Measurements from ENCODE around the gene VOPP1. TPM values are rescaled to one million over a fixed set of nuclear protein-coding genes. Genes with fewer than 3 reads are reported as not detected.

VOPP1 gene
- total and polyA plus RNA-seq, 2 of the 13 experiments (the other 11 are each of a cell fraction or from before 2014, with no cell fraction given): 21.8 to 55.3 TPM

GRCh38 chr7:55514546-55515265, 57.6 kb downstream of the VOPP1 start (continued):
- TF ChIP-seq, protein P1, sequence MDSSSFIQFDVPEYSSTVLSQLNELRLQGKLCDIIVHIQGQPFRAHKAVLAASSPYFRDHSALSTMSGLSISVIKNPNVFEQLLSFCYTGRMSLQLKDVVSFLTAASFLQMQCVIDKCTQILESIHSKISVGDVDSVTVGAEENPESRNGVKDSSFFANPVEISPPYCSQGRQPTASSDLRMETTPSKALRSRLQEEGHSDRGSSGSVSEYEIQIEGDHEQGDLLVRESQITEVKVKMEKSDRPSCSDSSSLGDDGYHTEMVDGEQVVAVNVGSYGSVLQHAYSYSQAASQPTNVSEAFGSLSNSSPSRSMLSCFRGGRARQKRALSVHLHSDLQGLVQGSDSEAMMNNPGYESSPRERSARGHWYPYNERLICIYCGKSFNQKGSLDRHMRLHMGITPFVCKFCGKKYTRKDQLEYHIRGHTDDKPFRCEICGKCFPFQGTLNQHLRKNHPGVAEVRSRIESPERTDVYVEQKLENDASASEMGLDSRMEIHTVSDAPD (CRISPR knock-in tag; IDR thresholded peaks at IDR 0.05): no peak
- TF ChIP-seq, protein P2, sequence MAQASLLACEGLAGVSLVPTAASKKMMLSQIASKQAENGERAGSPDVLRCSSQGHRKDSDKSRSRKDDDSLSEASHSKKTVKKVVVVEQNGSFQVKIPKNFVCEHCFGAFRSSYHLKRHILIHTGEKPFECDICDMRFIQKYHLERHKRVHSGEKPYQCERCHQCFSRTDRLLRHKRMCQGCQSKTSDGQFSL (CRISPR knock-in tag; IDR thresholded peaks at IDR 0.05): no peak
- no peak for TF ChIP-seq MAFG (CRISPR knock-in tag; IDR thresholded peaks at IDR 0.05)
- TF ChIP-seq U2AF2 (IDR thresholded peaks at IDR 0.05; ENCODE audit: low read depth, low read length): no peak
- no peak for TF ChIP-seq ZNF646 (CRISPR knock-in tag; IDR thresholded peaks at IDR 0.05)
- TF ChIP-seq ZNF704 (CRISPR knock-in tag; IDR thresholded peaks at IDR 0.05; ENCODE audit: borderline replicate concordance): no peak

Measured in HepG2 (cell line).